K562 (cell line): ENCODE results near the gene SENP1. TPM values are rescaled to one million over a fixed set of nuclear protein-coding genes. Genes with fewer than 3 reads are reported as not detected.

Source experiments
- ATAC-seq: fragments of 200-7000 bp; cut with Tn5 transposase; 3 replicates; pipeline ENCODE4 v1.9.1; 2020; ENCODE audit warnings: moderate library complexity
- BruUV-seq: library from RNA; stranded (reverse); fragments of 400-500 nt; replicated peaks from 2 replicates; lab custom pipeline; 2021; lab: Mats Ljungman, UMichigan
- CTCF ChIA-PET: fragments of 300-600 bp; formaldehyde crosslinking; extraction: SDS; loops from one replicate; lab custom pipeline; 2021; ENCODE audit warnings: low intra/inter-chr PET ratio; lab: Yijun Ruan, JAX
- POLR2A ChIA-PET: fragments of 300-600, 350-650 bp; sonication (Branson Sonifier 250); formaldehyde crosslinking; extraction: SDS; loops from one replicate; lab custom pipeline; 2021; ENCODE audit warnings: antibody characterized with exemption, inconsistent platforms; lab: Yijun Ruan, JAX
- DNase-seq, 4 experiments: peaks; one replicate each; pipeline versions ENCODE4 v3.0.0 to v3.0.0-alpha.2; 2011 to 2018; ENCODE audit warnings: low spot score in 3 of 4, mixed read lengths in 3 of 4; ENCODE audit errors: extremely low read depth in 1 of 4
- FAIRE-seq: peaks from 2 replicates; lab custom pipeline; 2011; peaks lifted over from hg19 to GRCh38; lab: Jason Lieb, UNC
- H2AFZ ChIP-seq: 2 replicates; pipeline ENCODE4 v1.6.0; 2011; ENCODE audit warnings: low read depth, low read length, control low read depth, inconsistent platforms
- H3K27ac ChIP-seq: fragments of 200-600 bp; 3 replicates; pipeline ENCODE4 v1.8.0; 2011; ENCODE audit warnings: low read depth, mild to moderate bottlenecking, control low read depth, inconsistent platforms, low read length, moderate library complexity, mixed read lengths; ENCODE audit errors: extremely low read depth
- H3K27me3 ChIP-seq, 2 experiments: fragments of 300-600 bp in 1 of 2; 2 replicates in 1 of 2; 3 replicates in 1 of 2; pipeline versions ENCODE4 v1.6.0 to v1.8.0; 2011; ENCODE audit warnings: inconsistent platforms in 2 of 2, low read length in 2 of 2, mild to moderate bottlenecking in 1 of 2, mixed read lengths in 1 of 2, moderate library complexity in 1 of 2; ENCODE audit not compliant: control insufficient read depth in 2 of 2, insufficient read depth in 2 of 2
- H3K36me3 ChIP-seq: fragments of 300-600 bp; 3 replicates; pipeline ENCODE4 v1.8.0; 2011; ENCODE audit warnings: mild to moderate bottlenecking, low read length, inconsistent platforms; ENCODE audit not compliant: control insufficient read depth, insufficient read depth
- H3K4me1 ChIP-seq, 2 experiments: fragments of 200-600 bp in 1 of 2; replicated peaks in 1 of 2; 2 replicates in 1 of 2; 3 replicates in 1 of 2; pipeline versions ENCODE4 v1.5.1 to v1.8.0; 2011; ENCODE audit warnings: inconsistent platforms in 2 of 2, low read length in 2 of 2, mild to moderate bottlenecking in 1 of 2, mixed read lengths in 1 of 2, moderate library complexity in 1 of 2; ENCODE audit not compliant: control insufficient read depth in 2 of 2, insufficient read depth in 2 of 2
- H3K4me2 ChIP-seq: 2 replicates; pipeline ENCODE4 v1.6.1; 2011; ENCODE audit warnings: low read length, control low read depth, inconsistent platforms, mixed read lengths; ENCODE audit not compliant: insufficient read depth
- H3K4me3 ChIP-seq: fragments of 200-600 bp; sonication (generic), shearing (Covaris generic); 2 replicates; pipeline ENCODE4 v1.5.1; 2016; ENCODE audit warnings: control low read depth, inconsistent platforms
- H3K79me2 ChIP-seq: fragments of 200-600 bp; 3 replicates; pipeline ENCODE4 v1.8.0; 2011; ENCODE audit warnings: low read length, inconsistent platforms; ENCODE audit not compliant: control insufficient read depth, insufficient read depth
- H3K9ac ChIP-seq, 2 experiments: 2 replicates each; pipeline versions ENCODE4 v1.6.0 to v1.6.1; 2011; ENCODE audit warnings: low read depth in 2 of 2, low read length in 2 of 2, control low read depth in 1 of 2, inconsistent platforms in 1 of 2, mild to moderate bottlenecking in 1 of 2, mixed read lengths in 1 of 2; ENCODE audit not compliant: insufficient read depth in 1 of 2
- H3K9me1 ChIP-seq: one replicate; pipeline ENCODE4 v1.6.0; 2011; ENCODE audit warnings: inconsistent platforms, mild to moderate bottlenecking, low read length, moderate library complexity; ENCODE audit not compliant: control insufficient read depth, insufficient read depth
- H3K9me3 ChIP-seq: replicated peaks from 2 replicates; pipeline ENCODE4 v1.5.1; 2011; ENCODE audit warnings: low read depth, low read length, inconsistent platforms; ENCODE audit not compliant: control insufficient read depth, insufficient read depth
- H4K20me1 ChIP-seq: replicated peaks from 2 replicates; pipeline ENCODE4 v1.6.1; 2011; ENCODE audit warnings: low read length, inconsistent platforms, mixed read lengths; ENCODE audit not compliant: control insufficient read depth, insufficient read depth
- BMI1 ChIP-seq: fragments of 150-350 bp; IDR thresholded peaks from 2 replicates; pipeline ENCODE4 v1.6.1; 2014; ENCODE audit warnings: low read length
- CBX5 ChIP-seq: IDR thresholded peaks from 2 replicates; pipeline ENCODE4 v1.6.1; 2014; ENCODE audit warnings: low read depth, borderline replicate concordance
- FOXK1 ChIP-seq: sonication (generic); formaldehyde crosslinking; IDR thresholded peaks from 2 replicates; pipeline ENCODE4 v1.8.0; 2022; ENCODE audit warnings: missing genetic modification reagents, mild to moderate bottlenecking, borderline replicate concordance
- MYBL2 ChIP-seq, 2 experiments: fragments of 450-650 bp in 1 of 2; sonication (generic) in 1 of 2; formaldehyde crosslinking in 1 of 2; IDR thresholded peaks; 2 replicates each; pipeline versions ENCODE4 v1.6.1 to v1.8.1; 2017 to 2022; ENCODE audit warnings: borderline replicate concordance in 1 of 2, inconsistent platforms in 1 of 2, low read depth in 1 of 2, mild to moderate bottlenecking in 1 of 2, missing genetic modification reagents in 1 of 2, moderate library complexity in 1 of 2
- PML ChIP-seq: IDR thresholded peaks from 2 replicates; pipeline ENCODE4 v1.6.1; 2012; ENCODE audit warnings: low read length, inconsistent platforms
- SP2 ChIP-seq: IDR thresholded peaks from 2 replicates; pipeline ENCODE4 v1.6.1; 2011; ENCODE audit warnings: mild to moderate bottlenecking, low read depth, low read length, moderate library complexity; ENCODE audit not compliant: poor library complexity, severe bottlenecking; ENCODE audit errors: extremely low read depth
- WGBS: fragments of 100-300 bp; shearing (Covaris generic); methylation state at CpG from one replicate; pipeline ENCODE4 v1.1.6; 2016; ENCODE audit warnings: low coverage, mixed read lengths; ENCODE audit not compliant: insufficient coverage; ENCODE audit errors: missing lambda C conversion rate; 5-methylcytosine and 5-hydroxymethylcytosine counted together
- in situ Hi-C: fragments of 300-500 bp; cut with MboI; formaldehyde crosslinking; loops from 4 replicates; pipeline ENCODE4 v1.15.0; 2018; ENCODE audit warnings: inconsistent platforms, mixed read lengths
- intact Hi-C: fragments of 100-400 bp; cut with micrococcal nuclease; formaldehyde crosslinking; loops from 2 replicates; pipeline ENCODE4 v1.14.2; 2022
- polyA plus RNA-seq, 8 experiments: library from polyadenylated mRNA; depleted of rRNA in 4 of 8; stranded (reverse) in 5 of 8; unstranded in 3 of 8; fragments of >200 nt; fragmentation: Nextera tagmentation in 2 of 8; fragmentation: Illumina TruSeq in 1 of 8; extraction: Ambion mirVana in 2 of 8; extraction: Trizol in 1 of 8; gene quantifications; 2 replicates each; pipeline versions ENCODE4 v1.2.1 to v1.2.3, GENCODE V29; 2011 to 2014; ENCODE audit warnings: inconsistent platforms in 1 of 8, missing spikeins in 1 of 8
- total RNA-seq, 7 experiments: library from RNA; depleted of rRNA in 6 of 7; stranded (reverse); fragments of >200 nt in 6 of 7; fragmentation: Illumina TruSeq in 2 of 7; extraction: Trizol in 2 of 7; gene quantifications; 2 replicates each; pipeline versions ENCODE4 v1.2.1 to v1.2.3, GENCODE V29; 2011 to 2021; ENCODE audit warnings: low replicate concordance in 1 of 7
- TF ChIP-seq, protein P1 (sequence below): IDR thresholded peaks from 2 replicates; pipeline ENCODE4 v1.6.1; 2014; ENCODE audit warnings: antibody characterized with exemption
- TF ChIP-seq, protein P2 (sequence below): fragments of 250-450 bp; sonication (Bioruptor Pico); IDR thresholded peaks from 2 replicates; pipeline ENCODE4 v1.5.0; 2021
- TF ChIP-seq, protein P3 (sequence below), 2 experiments: fragments of 450-650 bp; IDR thresholded peaks; 2 replicates each; pipeline ENCODE4 v1.6.1; 2016; ENCODE audit warnings: mild to moderate bottlenecking in 2 of 2, borderline replicate concordance in 1 of 2, low read depth in 1 of 2, moderate library complexity in 1 of 2

Gene SENP1
- total and polyA plus RNA-seq, 9 of the 15 experiments (the other 6 are each of a cell fraction or from before 2014, with no cell fraction given) = 15.5 to 59.0 (median 36.3) TPM

DNA sequence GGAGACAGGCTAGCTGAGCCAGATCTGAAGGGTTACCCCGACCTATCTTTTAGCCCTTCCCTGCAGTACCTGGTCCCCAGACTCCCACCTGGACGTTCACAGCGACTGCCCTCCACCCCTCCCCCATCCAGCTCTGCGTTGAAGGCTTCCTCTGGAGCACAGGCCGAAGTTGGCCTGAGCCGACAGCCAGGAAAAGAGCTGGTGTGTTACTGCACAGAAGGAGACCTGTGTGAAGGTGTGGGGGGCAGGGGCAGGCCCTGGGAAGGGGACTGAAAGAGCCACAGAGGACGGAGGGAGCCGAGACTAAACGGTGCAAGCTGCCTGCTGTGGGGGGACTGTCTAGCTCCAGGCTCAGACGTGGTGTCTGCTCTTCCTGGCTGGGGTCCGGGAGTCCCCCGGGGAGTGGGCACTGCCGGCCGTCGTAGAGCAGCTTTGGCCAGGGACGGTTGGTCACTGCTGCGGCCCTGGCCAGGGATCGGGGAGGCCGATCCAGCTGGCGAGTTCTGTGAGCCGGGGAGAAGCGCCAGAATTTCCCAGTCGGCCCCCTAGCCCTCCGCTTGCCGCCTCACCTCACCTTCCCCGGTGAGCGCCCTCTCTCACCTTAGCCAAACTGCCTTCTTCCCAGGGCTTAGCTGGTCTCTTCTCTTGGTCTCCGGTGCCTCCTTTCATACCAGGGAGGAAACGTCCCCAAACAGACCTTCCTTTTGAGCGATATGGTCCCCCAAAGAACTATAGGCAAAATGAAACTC, 100.7 kb downstream of the SENP1 start:
- FAIRE-seq = no peak
- POLR2A ChIA-PET = interaction anchor here (1.9 kb wide), 1 partner anchor 10 kb away, joined by 6 read pairs; no protein-coding TSS in a partner anchor
- H3K9ac ChIP-seq = no peak overlapping the region
- no peak for TF ChIP-seq PML
- TF ChIP-seq, protein P1, sequence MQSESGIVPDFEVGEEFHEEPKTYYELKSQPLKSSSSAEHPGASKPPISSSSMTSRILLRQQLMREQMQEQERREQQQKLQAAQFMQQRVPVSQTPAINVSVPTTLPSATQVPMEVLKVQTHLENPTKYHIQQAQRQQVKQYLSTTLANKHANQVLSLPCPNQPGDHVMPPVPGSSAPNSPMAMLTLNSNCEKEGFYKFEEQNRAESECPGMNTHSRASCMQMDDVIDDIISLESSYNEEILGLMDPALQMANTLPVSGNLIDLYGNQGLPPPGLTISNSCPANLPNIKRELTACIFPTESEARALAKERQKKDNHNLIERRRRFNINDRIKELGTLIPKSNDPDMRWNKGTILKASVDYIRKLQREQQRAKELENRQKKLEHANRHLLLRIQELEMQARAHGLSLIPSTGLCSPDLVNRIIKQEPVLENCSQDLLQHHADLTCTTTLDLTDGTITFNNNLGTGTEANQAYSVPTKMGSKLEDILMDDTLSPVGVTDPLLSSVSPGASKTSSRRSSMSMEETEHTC = no peak
- TF ChIP-seq, protein P2, sequence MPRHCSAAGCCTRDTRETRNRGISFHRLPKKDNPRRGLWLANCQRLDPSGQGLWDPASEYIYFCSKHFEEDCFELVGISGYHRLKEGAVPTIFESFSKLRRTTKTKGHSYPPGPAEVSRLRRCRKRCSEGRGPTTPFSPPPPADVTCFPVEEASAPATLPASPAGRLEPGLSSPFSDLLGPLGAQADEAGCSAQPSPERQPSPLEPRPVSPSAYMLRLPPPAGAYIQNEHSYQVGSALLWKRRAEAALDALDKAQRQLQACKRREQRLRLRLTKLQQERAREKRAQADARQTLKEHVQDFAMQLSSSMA (CRISPR knock-in tag) = no peak
- TF ChIP-seq, protein P3, sequence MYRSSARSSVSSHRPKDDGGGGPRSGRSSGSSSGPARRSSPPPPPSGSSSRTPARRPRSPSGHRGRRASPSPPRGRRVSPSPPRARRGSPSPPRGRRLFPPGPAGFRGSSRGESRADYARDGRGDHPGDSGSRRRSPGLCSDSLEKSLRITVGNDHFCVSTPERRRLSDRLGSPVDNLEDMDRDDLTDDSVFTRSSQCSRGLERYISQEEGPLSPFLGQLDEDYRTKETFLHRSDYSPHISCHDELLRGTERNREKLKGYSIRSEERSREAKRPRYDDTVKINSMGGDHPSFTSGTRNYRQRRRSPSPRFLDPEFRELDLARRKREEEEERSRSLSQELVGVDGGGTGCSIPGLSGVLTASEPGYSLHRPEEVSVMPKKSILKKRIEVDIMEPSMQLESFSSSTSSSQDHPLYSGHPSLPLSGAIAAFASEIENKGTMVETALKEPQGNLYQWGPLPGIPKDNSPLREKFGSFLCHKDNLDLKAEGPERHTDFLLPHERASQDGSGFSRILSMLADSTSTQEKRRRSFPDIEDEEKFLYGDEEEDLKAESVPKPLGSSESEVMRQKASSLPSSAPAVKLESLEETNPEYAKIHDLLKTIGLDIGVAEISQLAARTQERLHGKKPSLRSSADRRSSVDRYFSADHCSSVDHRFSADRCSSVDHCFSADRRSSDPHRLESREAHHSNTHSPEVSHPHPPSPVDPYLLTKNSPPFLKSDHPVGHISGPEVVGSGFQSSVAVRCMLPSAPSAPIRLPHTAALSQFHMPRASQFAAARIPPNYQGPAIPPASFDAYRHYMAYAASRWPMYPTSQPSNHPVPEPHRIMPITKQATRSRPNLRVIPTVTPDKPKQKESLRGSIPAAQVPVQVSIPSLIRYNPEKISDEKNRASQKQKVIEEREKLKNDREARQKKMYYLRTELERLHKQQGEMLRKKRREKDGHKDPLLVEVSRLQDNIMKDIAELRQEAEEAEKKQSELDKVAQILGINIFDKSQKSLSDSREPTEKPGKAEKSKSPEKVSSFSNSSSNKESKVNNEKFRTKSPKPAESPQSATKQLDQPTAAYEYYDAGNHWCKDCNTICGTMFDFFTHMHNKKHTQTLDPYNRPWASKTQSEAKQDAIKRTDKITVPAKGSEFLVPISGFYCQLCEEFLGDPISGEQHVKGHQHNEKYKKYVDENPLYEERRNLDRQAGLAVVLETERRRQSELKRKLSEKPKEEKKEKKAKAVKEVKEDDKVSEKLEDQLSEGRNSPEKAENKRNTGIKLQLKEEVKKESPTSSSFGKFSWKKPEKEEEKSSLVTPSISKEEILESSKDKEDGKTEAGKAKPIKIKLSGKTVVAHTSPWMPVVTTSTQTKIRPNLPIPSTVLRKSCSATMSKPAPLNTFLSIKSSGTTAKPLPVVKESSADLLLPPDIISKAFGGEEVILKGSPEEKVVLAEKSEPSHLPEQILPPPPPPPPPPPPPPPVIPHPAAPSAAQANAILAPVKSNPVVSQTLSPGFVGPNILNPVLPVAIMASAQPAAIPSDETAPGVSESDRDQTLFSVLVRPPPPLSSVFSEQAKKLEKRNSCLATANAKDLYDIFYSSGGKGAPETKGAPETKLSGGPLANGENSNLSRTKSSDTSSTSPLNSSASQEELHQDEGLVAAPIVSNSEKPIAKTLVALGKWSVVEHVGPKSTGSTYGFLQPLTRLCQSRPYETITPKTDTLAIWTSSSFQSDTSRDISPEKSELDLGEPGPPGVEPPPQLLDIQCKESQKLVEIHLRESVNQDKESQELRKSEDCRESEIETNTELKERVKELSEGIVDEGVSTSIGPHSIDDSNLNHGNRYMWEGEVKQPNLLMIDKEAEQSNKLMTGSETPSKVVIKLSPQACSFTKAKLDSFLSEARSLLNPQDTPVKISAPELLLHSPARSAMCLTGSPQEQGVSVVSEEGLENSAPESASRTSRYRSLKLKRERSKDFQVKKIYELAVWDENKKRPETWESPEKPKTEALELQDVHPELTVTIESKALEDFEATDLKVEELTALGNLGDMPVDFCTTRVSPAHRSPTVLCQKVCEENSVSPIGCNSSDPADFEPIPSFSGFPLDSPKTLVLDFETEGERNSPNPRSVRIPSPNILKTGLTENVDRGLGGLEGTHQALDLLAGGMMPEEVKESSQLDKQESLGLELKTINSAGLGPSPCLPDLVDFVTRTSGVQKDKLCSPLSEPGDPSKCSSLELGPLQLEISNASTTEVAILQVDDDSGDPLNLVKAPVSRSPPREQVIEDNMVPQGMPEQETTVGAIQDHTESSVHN (IDR thresholded peaks at IDR 0.05; ENCODE audit: borderline replicate concordance in 1 of 2, low read depth in 1 of 2) = no peak
- no peak for TF ChIP-seq BMI1
- no peak for TF ChIP-seq FOXK1 (CRISPR knock-in tag)
- TF ChIP-seq MYBL2 (IDR thresholded peaks at IDR 0.05; ENCODE audit: low read depth) = no peak
- no peak for TF ChIP-seq MYBL2 (CRISPR knock-in tag; IDR thresholded peaks at IDR 0.05; ENCODE audit: borderline replicate concordance)
- TF ChIP-seq SP2 = no peak
- no peak for TF ChIP-seq CBX5

More for the DNA sequence above, 100.7 kb downstream of the SENP1 start:
- H3K4me1 ChIP-seq = peaks cover 0 to 28% of the 10 kb centered on the region in 2 experiments; a peak in 2 of 5 replicates
- CTCF ChIA-PET = interaction anchor here (0.6 kb wide), 1 partner anchor 56 kb away, joined by 3 read pairs; no protein-coding TSS in a partner anchor
- ATAC-seq (no peak), DNase-seq (no peak)
- H3K9me3 ChIP-seq = no peaks in the 10 kb centered on the region
- in situ Hi-C loops (no loop called here), intact Hi-C loops (no loop called here)
- H3K27ac ChIP-seq = no peak overlapping the region
- no peak overlapping the region for H2AFZ ChIP-seq
- no peaks in the 10 kb centered on the region for H3K79me2 ChIP-seq
- H3K27me3 ChIP-seq = peaks cover 62 to 67% of the 10 kb centered on the region in 2 experiments
- no peak overlapping the region for H3K4me3 ChIP-seq
- no peak overlapping the region for H3K4me2 ChIP-seq
- no peaks in the 10 kb centered on the region for H3K9me1 ChIP-seq
- 8% methylated on average over 27 of the region's 30 CpGs for WGBS
- H3K36me3 ChIP-seq = no peaks in the 10 kb centered on the region
- 0 out of 2 replicates have a peak, but pooled peaks cover 3% of the 10 kb centered on the region for H4K20me1 ChIP-seq
- no TSS peak for BruUV-seq
